NCI-H1417 (cell line): Measurements from ENCODE around the gene SP140L.
"Not testable (repeated sequence)": the region's sequence is repeated elsewhere in the genome, so short reads cannot be mapped to it uniquely, and the experiment has no call there.

Experiments
- DNase-seq, 3 experiments: peaks; one replicate each; lab custom pipeline; 2025; lab: John Stamatoyannopoulos, UW

Gene SP140L

GRCh38 chr2:230326453-230327417, at the start of gene SP140L:
TSS of gene SP140L (plus strand) at chr2:230327193. CDS start at chr2:230327270, 77 bp downstream.
- peak in 2 of 3 experiments; percentile 54 to 71 for DNase-seq

GRCh38 chr2:230282936-230283335, 44.1 kb upstream of the SP140L start:
- no peak for DNase-seq

- no peak for DNase-seq
These were observed 40.9 kb upstream of the SP140L start for GRCh38 chr2:230286048-230286447.

- not testable (repeated sequence) for DNase-seq
These were observed 37.7 kb upstream of the SP140L start for GRCh38 chr2:230289311-230289710.

- no peak for DNase-seq
These were observed 31.8 kb upstream of the SP140L start for GRCh38 chr2:230295192-230295591.

GRCh38 chr2:230296917-230297316, 30.1 kb upstream of the SP140L start:
- no peak for DNase-seq

GRCh38 chr2:230299618-230300017, 27.4 kb upstream of the SP140L start:
- DNase-seq, result no peak

GRCh38 chr2:230305416-230306275, 21.3 kb upstream of the SP140L start:
- DNase-seq, result no peak

GRCh38 chr2:230306474-230306873, 20.5 kb upstream of the SP140L start:
- DNase-seq, result no peak

GRCh38 chr2:230307485-230307884, 19.5 kb upstream of the SP140L start:
- DNase-seq, result no peak

- DNase-seq, result no peak
These were observed 18.5 kb upstream of the SP140L start for GRCh38 chr2:230308402-230309000.

GRCh38 chr2:230310792-230311191, 16.2 kb upstream of the SP140L start:
- not testable (repeated sequence) for DNase-seq

- DNase-seq, result not testable (repeated sequence)
These were observed 15.4 kb upstream of the SP140L start for GRCh38 chr2:230311634-230312033.

- no peak for DNase-seq
These were observed 14.4 kb upstream of the SP140L start for GRCh38 chr2:230312638-230313037.

- DNase-seq, result no peak
These were observed 9.6 kb upstream of the SP140L start for GRCh38 chr2:230317366-230317765.

GRCh38 chr2:230318190-230319121, 8.5 kb upstream of the SP140L start:
- DNase-seq, result no peak

GRCh38 chr2:230319211-230319862, 7.7 kb upstream of the SP140L start:
- DNase-seq, result no peak

GRCh38 chr2:230321031-230321430, 6.0 kb upstream of the SP140L start:
- no peak for DNase-seq

- no peak for DNase-seq
These were observed 4.2 kb upstream of the SP140L start for GRCh38 chr2:230322561-230323384.
